Keratinocyte (primary cell): Measurements from ENCODE around the gene UBE2J2. TPM values are rescaled to one million over a fixed set of nuclear protein-coding genes. Genes with fewer than 3 reads are reported as not detected.

Experiments used
- DNase-seq: peaks from one replicate; pipeline ENCODE4 v3.0.0-alpha.2; 2011; ENCODE audit warnings: low read depth, missing footprints, low spot score
- FAIRE-seq: peaks from 2 replicates; lab custom pipeline; 2011; peaks lifted over from hg19 to GRCh38; lab: Jason Lieb, UNC
- H2AFZ ChIP-seq: 2 replicates; pipeline ENCODE4 v1.6.0; 2012; ENCODE audit warnings: low read length, control low read depth, inconsistent platforms; ENCODE audit not compliant: control insufficient read depth
- H3K27ac ChIP-seq: 2 replicates; pipeline ENCODE4 v1.5.1; 2011; ENCODE audit warnings: low read length; ENCODE audit not compliant: control insufficient read depth, insufficient read depth
- H3K27me3 ChIP-seq: 3 replicates; pipeline ENCODE4 v1.6.0; 2011; ENCODE audit warnings: low read length; ENCODE audit not compliant: control insufficient read depth, insufficient read depth; ENCODE audit errors: extremely low read depth
- H3K36me3 ChIP-seq, 2 experiments: 2 replicates in 1 of 2; 3 replicates in 1 of 2; pipeline ENCODE4 v1.5.1; 2011; ENCODE audit warnings: low read length in 2 of 2, mild to moderate bottlenecking in 1 of 2; ENCODE audit not compliant: control insufficient read depth in 2 of 2, insufficient read depth in 2 of 2; ENCODE audit errors: extremely low read depth in 1 of 2
- H3K4me1 ChIP-seq: 3 replicates; pipeline ENCODE4 v1.5.1; 2011; ENCODE audit warnings: low read length; ENCODE audit not compliant: control insufficient read depth, insufficient read depth; ENCODE audit errors: extremely low read depth
- H3K4me2 ChIP-seq: 3 replicates; pipeline ENCODE4 v1.6.0; 2011; ENCODE audit warnings: low read depth, low read length; ENCODE audit not compliant: control insufficient read depth, insufficient read depth; ENCODE audit errors: extremely low read depth
- H3K4me3 ChIP-seq, 3 experiments: fragments of 200-600 bp in 1 of 3; sonication (generic) in 1 of 3; 2 replicates in 2 of 3; 3 replicates in 1 of 3; pipeline ENCODE4 v1.5.1; 2011 to 2016; ENCODE audit warnings: low read length in 3 of 3, mild to moderate bottlenecking in 3 of 3, control low read depth in 2 of 3, inconsistent platforms in 1 of 3, low read depth in 1 of 3, mixed read lengths in 1 of 3, mixed run types in 1 of 3, moderate library complexity in 1 of 3; ENCODE audit not compliant: control insufficient read depth in 2 of 3, insufficient read depth in 2 of 3; ENCODE audit errors: extremely low read depth in 1 of 3
- H3K79me2 ChIP-seq: 2 replicates; pipeline ENCODE4 v1.6.0; 2012; ENCODE audit warnings: low read length; ENCODE audit not compliant: control insufficient read depth, insufficient read depth
- H3K9ac ChIP-seq: 3 replicates; pipeline ENCODE4 v1.6.0; 2011; ENCODE audit warnings: low read length; ENCODE audit not compliant: control insufficient read depth, insufficient read depth; ENCODE audit errors: extremely low read depth
- H3K9me1 ChIP-seq: 3 replicates; pipeline ENCODE4 v1.6.0; 2011; ENCODE audit warnings: low read length; ENCODE audit not compliant: control insufficient read depth, insufficient read depth; ENCODE audit errors: extremely low read depth
- H3K9me3 ChIP-seq: 2 replicates; pipeline ENCODE4 v1.5.1; 2012; ENCODE audit warnings: low read depth, low read length; ENCODE audit not compliant: control insufficient read depth
- H4K20me1 ChIP-seq: 3 replicates; pipeline ENCODE4 v1.6.0; 2011; ENCODE audit warnings: low read length; ENCODE audit not compliant: control insufficient read depth, insufficient read depth; ENCODE audit errors: extremely low read depth
- CTCF ChIP-seq, 3 experiments: IDR thresholded peaks in 1 of 3; conservative IDR thresholded peaks in 1 of 3; optimal IDR thresholded peaks in 1 of 3; 2 replicates in 2 of 3; 3 replicates in 1 of 3; pipeline versions ENCODE3 to v1.5.1; 2011; ENCODE audit warnings: low read length in 3 of 3, mild to moderate bottlenecking in 3 of 3, moderate library complexity in 2 of 3, control low read depth in 1 of 3, inconsistent platforms in 1 of 3; ENCODE audit not compliant: insufficient read depth in 2 of 3; ENCODE audit errors: extremely low read depth in 1 of 3
- EZH2 ChIP-seq: IDR thresholded peaks from one replicate; pipeline ENCODE4 v1.6.1; 2012; ENCODE audit warnings: inconsistent platforms, mild to moderate bottlenecking, low read length, moderate library complexity
- dilution Hi-C: fragments of 300-500 bp; cut with MboI; formaldehyde crosslinking; loops from one replicate; pipeline ENCODE4 v1.7.0; 2020; ENCODE audit warnings: low sequenced_read_pairs; ENCODE audit not compliant: extremely low pct_ligation_motif_present
- polyA plus RNA-seq, 5 experiments: library from polyadenylated mRNA; depleted of rRNA in 3 of 5; stranded (reverse) in 3 of 5; stranded (forward) in 1 of 5; unstranded in 1 of 5; fragments of >200 nt; gene quantifications; 1 replicate in 1 of 5; 2 replicates in 3 of 5; 3 replicates in 1 of 5; pipeline versions ENCODE4 v1.2.1 to v1.2.3, GENCODE V29; 2011 to 2012; ENCODE audit warnings: missing spikeins in 2 of 5, low read depth in 1 of 5, low replicate concordance in 1 of 5

Gene UBE2J2
- polyA plus RNA-seq, 1 donor (not counting 4 experiments of a cell fraction or from before 2014, with no cell fraction given), result 27.0 TPM

DNA sequence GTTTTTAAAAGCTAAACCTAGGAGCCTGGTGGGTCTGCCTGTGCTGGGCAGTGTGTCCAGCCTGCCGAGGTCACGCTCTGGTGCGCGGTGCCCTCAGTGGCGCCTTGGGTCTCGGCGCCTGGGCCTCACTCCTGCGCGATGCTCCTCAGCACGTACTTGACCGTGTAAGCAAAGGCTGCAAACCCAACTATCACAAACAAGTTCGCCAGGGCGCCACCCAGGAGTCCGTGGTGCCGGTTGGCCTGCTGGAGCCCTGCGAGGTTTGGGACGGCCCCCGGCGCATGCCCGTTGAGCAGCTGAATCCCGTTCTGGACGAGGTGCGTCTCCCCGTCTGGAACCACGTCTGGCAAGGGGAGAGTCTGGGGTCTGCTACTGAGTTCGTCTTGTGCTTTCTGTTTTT, 18.6 kb downstream of the UBE2J2 start:
- Histone ChIP-seq H3K9ac (no peak overlapping the region), H3K27ac (no peak overlapping the region), H3K9me3 (no peaks in the 10 kb centered on the region)

GRCh38 chr1:1254667-1254998, 19.0 kb downstream of the UBE2J2 start:
- Histone ChIP-seq H3K36me3 (peaks cover 20 to 28% of the 10 kb centered on the region in 2 experiments), H2AFZ (no peak overlapping the region), H3K9me3 (no peaks in the 10 kb centered on the region), H3K4me1 (peaks cover 19% of the 10 kb centered on the region), H3K9ac (no peak overlapping the region), H3K4me3 (no peak overlapping the region), H4K20me1 (peaks cover 7% of the 10 kb centered on the region), H3K9me1 (no peaks in the 10 kb centered on the region), H3K27ac (no peak overlapping the region), H3K27me3 (no peaks in the 10 kb centered on the region), H3K79me2 (peaks cover 3% of the 10 kb centered on the region), H3K4me2 (no peak overlapping the region)
- TF ChIP-seq CTCF (optimal IDR thresholded peaks at IDR 0.05 in 1 of 3, IDR thresholded peaks at IDR 0.05 in 1 of 3, conservative IDR thresholded peaks at IDR 0.05 in 1 of 3; ENCODE audit: extremely low read depth in 1 of 3, insufficient read depth in 2 of 3, low read length in 3 of 3) (no peak), EZH2 (no peak)
- FAIRE-seq (no peak), DNase-seq (no peak)
- dilution Hi-C loops, result no loop called here

More for the DNA sequence above, 18.6 kb downstream of the UBE2J2 start:
- no peak for DNase-seq
- Histone ChIP-seq H3K36me3 (peaks cover 23 to 28% of the 10 kb centered on the region in 2 experiments), H3K4me1 (peaks cover 19% of the 10 kb centered on the region), H4K20me1 (peaks cover 10% of the 10 kb centered on the region), H3K79me2 (peaks cover 3% of the 10 kb centered on the region), H3K4me3 (no peak overlapping the region), H2AFZ (no peak overlapping the region), H3K9me1 (no peaks in the 10 kb centered on the region), H3K27me3 (no peaks in the 10 kb centered on the region), H3K4me2 (no peak overlapping the region)
- FAIRE-seq, result no peak
- dilution Hi-C loops, result no loop called here
- no peak for TF ChIP-seq EZH2
- TF ChIP-seq CTCF (optimal IDR thresholded peaks at IDR 0.05 in 1 of 3, IDR thresholded peaks at IDR 0.05 in 1 of 3, conservative IDR thresholded peaks at IDR 0.05 in 1 of 3; ENCODE audit: extremely low read depth in 1 of 3, insufficient read depth in 2 of 3, low read length in 3 of 3), result no peak
